Natural killer cell (primary cell): ENCODE data around the gene TTLL11. TPM values are rescaled to one million over a fixed set of nuclear protein-coding genes. Genes with fewer than 3 reads are reported as not detected.

Experiments
- ATAC-seq, 3 donors: fragments of 150-1000 bp in 2 of 3; fragments of 200-7000 bp in 1 of 3; cut with Tn5 transposase; 1 replicate in 1 of 3; 2 replicates in 2 of 3; pipeline ENCODE4 v1.10.0; 2021; ENCODE audit warnings: mild to moderate bottlenecking in 2 of 3, moderate library complexity in 2 of 3
- DNase-seq, 2 donors: peaks; one replicate each; pipeline versions ENCODE4 v3.0.0 to v3.0.0-alpha.2; 2013 to 2021; ENCODE audit warnings: mixed read lengths in 1 of 2
- H3K27ac ChIP-seq: one replicate; pipeline ENCODE4 v1.5.1; 2013; ENCODE audit warnings: mild to moderate bottlenecking, low read length
- H3K27me3 ChIP-seq: one replicate; pipeline ENCODE4 v1.6.1; 2013; ENCODE audit warnings: low read length; ENCODE audit not compliant: control insufficient read depth, insufficient read depth
- H3K36me3 ChIP-seq: one replicate; pipeline ENCODE4 v1.6.1; 2013; ENCODE audit warnings: low read length; ENCODE audit not compliant: control insufficient read depth, insufficient read depth
- H3K4me1 ChIP-seq: one replicate; pipeline ENCODE4 v1.6.1; 2013; ENCODE audit warnings: low read length; ENCODE audit not compliant: control insufficient read depth, insufficient read depth
- H3K4me3 ChIP-seq: one replicate; pipeline ENCODE4 v1.5.1; 2013; ENCODE audit warnings: low read length
- H3K9me3 ChIP-seq: one replicate; pipeline ENCODE4 v1.6.1; 2013; ENCODE audit warnings: low read length; ENCODE audit not compliant: control insufficient read depth, insufficient read depth
- H3K27ac Mint-ChIP-seq, 2 donors: one replicate each; pipeline ENCODE4 v1.8.0; 2022; ENCODE audit warnings: mild to moderate bottlenecking in 2 of 2, mixed read lengths in 2 of 2, moderate library complexity in 1 of 2
- H3K27me3 Mint-ChIP-seq, 2 donors: one replicate each; pipeline ENCODE4 v1.8.0; 2022; ENCODE audit warnings: low read depth in 2 of 2, mixed read lengths in 2 of 2
- H3K36me3 Mint-ChIP-seq: one replicate; pipeline ENCODE4 v1.8.0; 2022; ENCODE audit warnings: mixed read lengths
- H3K4me1 Mint-ChIP-seq, 2 donors: one replicate each; pipeline ENCODE4 v1.8.0; 2022; ENCODE audit warnings: mixed read lengths in 2 of 2
- H3K4me3 Mint-ChIP-seq: one replicate; pipeline ENCODE4 v1.8.0; 2022; ENCODE audit warnings: mild to moderate bottlenecking, moderate library complexity, mixed read lengths
- H3K9me3 Mint-ChIP-seq, 2 donors: one replicate each; pipeline ENCODE4 v1.8.0; 2022; ENCODE audit warnings: mixed read lengths in 2 of 2
- WGBS: methylation state at CpG from one replicate; pipeline ENCODE4 v1.1.7; 2013; ENCODE audit warnings: missing lambda C conversion rate; ENCODE audit not compliant: insufficient coverage; 5-methylcytosine and 5-hydroxymethylcytosine counted together
- intact Hi-C: fragments of 100-400 bp; cut with micrococcal nuclease; formaldehyde crosslinking; loops from one replicate; pipeline ENCODE4 v1.14.2; 2022
- total RNA-seq, 4 donors: library from RNA; stranded (reverse); fragments of 120-200 nt in 1 of 4; gene quantifications; one replicate each; pipeline versions ENCODE4 v1.2.3 to v1.2.4, GENCODE V29; 2013 to 2022
- TF ChIP-seq, protein P1 (sequence below): fragments of 200-600 bp; IDR thresholded peaks from one replicate; pipeline ENCODE4 v1.8.0; 2022; ENCODE audit warnings: antibody characterized with exemption

The TTLL11 gene
- total RNA-seq, 3 donors from 2014 or later (not counting 1 experiment from before 2014, with no cell fraction given), result 3.4 to 4.6 (median 3.6) TPM

DNA sequence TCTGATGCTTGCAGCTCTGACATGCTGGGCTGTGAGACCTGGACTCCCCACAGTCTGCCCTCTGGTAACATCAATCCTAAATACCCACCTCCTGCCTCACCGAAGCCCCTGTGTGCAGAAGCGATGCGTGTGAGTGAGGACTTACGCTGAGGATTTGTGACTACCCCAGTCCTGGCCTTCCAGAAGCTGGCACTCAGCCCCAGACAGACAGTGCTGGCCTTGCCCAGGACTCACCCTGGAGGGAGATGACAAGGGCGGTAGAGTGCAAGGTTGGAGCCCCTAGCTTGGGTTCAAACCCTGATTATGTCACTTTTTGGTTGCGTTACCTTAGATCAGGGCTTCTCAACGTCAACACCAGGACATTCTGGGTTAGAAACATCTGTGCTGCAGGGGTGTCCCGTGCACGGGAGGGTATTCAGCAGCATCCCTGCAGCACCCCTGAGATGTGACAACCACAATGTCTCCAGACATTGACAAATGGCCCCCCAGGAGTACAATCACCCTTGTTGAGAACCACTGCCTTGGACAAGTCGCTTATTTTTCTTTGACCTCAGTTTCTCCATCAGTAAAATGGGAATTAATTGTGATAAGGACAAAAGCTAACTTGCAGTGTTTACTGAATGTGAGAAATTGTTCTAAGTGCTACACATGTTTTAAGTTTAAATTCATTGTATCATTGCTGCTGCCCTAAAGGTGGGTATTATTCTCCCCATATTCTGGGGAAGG lies 23.5 kb upstream of the TTLL11 start:
- H3K4me1 Mint-ChIP-seq, result no peaks in the 10 kb centered on the region
- TF ChIP-seq, protein P1, sequence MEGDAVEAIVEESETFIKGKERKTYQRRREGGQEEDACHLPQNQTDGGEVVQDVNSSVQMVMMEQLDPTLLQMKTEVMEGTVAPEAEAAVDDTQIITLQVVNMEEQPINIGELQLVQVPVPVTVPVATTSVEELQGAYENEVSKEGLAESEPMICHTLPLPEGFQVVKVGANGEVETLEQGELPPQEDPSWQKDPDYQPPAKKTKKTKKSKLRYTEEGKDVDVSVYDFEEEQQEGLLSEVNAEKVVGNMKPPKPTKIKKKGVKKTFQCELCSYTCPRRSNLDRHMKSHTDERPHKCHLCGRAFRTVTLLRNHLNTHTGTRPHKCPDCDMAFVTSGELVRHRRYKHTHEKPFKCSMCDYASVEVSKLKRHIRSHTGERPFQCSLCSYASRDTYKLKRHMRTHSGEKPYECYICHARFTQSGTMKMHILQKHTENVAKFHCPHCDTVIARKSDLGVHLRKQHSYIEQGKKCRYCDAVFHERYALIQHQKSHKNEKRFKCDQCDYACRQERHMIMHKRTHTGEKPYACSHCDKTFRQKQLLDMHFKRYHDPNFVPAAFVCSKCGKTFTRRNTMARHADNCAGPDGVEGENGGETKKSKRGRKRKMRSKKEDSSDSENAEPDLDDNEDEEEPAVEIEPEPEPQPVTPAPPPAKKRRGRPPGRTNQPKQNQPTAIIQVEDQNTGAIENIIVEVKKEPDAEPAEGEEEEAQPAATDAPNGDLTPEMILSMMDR, result no peak
- Histone ChIP-seq H3K27ac (no peak overlapping the region), H3K9me3 (no peaks in the 10 kb centered on the region), H3K27me3 (no peaks in the 10 kb centered on the region), H3K4me3 (no peak overlapping the region), H3K36me3 (no peaks in the 10 kb centered on the region), H3K4me1 (no peaks in the 10 kb centered on the region)
- no peak for DNase-seq
- H3K27me3 Mint-ChIP-seq, result peaks cover 0 to 6% of the 10 kb centered on the region in 2 donors
- no peak for ATAC-seq
- H3K9me3 Mint-ChIP-seq, result no peaks in the 10 kb centered on the region
- no peak overlapping the region for H3K27ac Mint-ChIP-seq
- no peaks in the 10 kb centered on the region for H3K36me3 Mint-ChIP-seq
- H3K4me3 Mint-ChIP-seq, result no peak overlapping the region
- WGBS, result 93% methylated on average over 9 of the region's 10 CpGs
- intact Hi-C loops, result no loop called here

DNA sequence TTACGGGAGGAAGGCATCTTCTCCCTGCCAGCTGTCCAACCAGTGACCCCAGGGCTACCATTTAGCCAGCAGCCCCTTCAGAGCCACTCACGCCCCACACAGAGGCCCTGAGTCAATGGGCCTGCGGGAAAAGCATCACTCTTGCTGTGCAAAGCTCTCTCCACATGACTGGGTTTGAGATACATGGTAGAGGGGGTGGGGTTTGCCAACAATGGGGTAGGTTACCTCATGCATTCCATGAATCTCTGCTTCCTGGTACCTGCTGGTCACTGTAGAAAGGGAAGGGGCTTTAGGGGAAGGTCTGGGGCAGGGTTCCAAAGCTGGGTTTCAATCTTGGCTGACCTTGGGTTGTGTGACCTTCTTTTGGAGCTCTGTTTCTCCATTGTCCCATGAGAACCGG lies 22.9 kb upstream of the TTLL11 start:
- H3K36me3 Mint-ChIP-seq, result no peaks in the 10 kb centered on the region
- no peak overlapping the region for H3K27ac Mint-ChIP-seq
- no peak overlapping the region for H3K27ac ChIP-seq
- no peaks in the 10 kb centered on the region for H3K4me1 ChIP-seq
- peaks cover 0 to 6% of the 10 kb centered on the region in 2 donors for H3K27me3 Mint-ChIP-seq
- DNase-seq (no peak), ATAC-seq (no peak)
- intact Hi-C loops, result no loop called here
- TF ChIP-seq, protein P1, result no peak
- H3K9me3 Mint-ChIP-seq, result no peaks in the 10 kb centered on the region
- no peak overlapping the region for H3K4me3 Mint-ChIP-seq
- H3K27me3 ChIP-seq, result no peaks in the 10 kb centered on the region
- H3K36me3 ChIP-seq, result no peaks in the 10 kb centered on the region
- no peak overlapping the region for H3K4me3 ChIP-seq
- H3K9me3 ChIP-seq, result no peaks in the 10 kb centered on the region
- H3K4me1 Mint-ChIP-seq, result no peaks in the 10 kb centered on the region
- 68% methylated on average over 4 of the region's 4 CpGs for WGBS

GRCh38 chr9:122115176-122116035 lies 22.3 kb upstream of the TTLL11 start:
- Histone ChIP-seq H3K4me3 (no peak overlapping the region), H3K4me1 (no peaks in the 10 kb centered on the region), H3K9me3 (no peaks in the 10 kb centered on the region), H3K27me3 (no peaks in the 10 kb centered on the region), H3K36me3 (no peaks in the 10 kb centered on the region), H3K27ac (no peak overlapping the region)
- Mint-ChIP-seq H3K36me3 (no peaks in the 10 kb centered on the region), H3K27ac (no peak overlapping the region), H3K4me3 (no peak overlapping the region), H3K27me3 (peaks cover 0 to 6% of the 10 kb centered on the region in 2 donors), H3K4me1 (no peaks in the 10 kb centered on the region), H3K9me3 (no peaks in the 10 kb centered on the region)
- 68% methylated on average over 12 of the region's 12 CpGs for WGBS
- ATAC-seq (no peak), DNase-seq (no peak)
- intact Hi-C loops, result no loop called here
- TF ChIP-seq, protein P1, result no peak
